Esophagus squamous epithelium (tissue), 4 donors: ENCODE data around the gene WDR46.

Experiments
- CTCF ChIP-seq, 6 experiments: fragments of 450-650 bp in 4 of 6; fragments of 200-600 bp in 2 of 6; sonication (generic) in 2 of 6; IDR thresholded peaks; one replicate each; pipeline ENCODE4 v1.5.1; 2016 to 2019; ENCODE audit warnings: antibody characterized with exemption in 6 of 6, mild to moderate bottlenecking in 4 of 6, moderate library complexity in 4 of 6
- POLR2A ChIP-seq, 4 donors: fragments of 450-650 bp; IDR thresholded peaks; one replicate each; pipeline ENCODE4 v1.6.1; 2017; ENCODE audit warnings: antibody characterized with exemption in 4 of 4, mild to moderate bottlenecking in 4 of 4, moderate library complexity in 3 of 4

GRCh38 chr6:33276864-33277662 lies 12.0 kb downstream of the WDR46 start, which contains the start of gene B3GALT4:
- peak in 5 of 6 experiments; percentile 37 to 70 (median 55) for TF ChIP-seq CTCF (IDR thresholded peaks at IDR 0.05)
- TF ChIP-seq POLR2A (IDR thresholded peaks at IDR 0.05), result peak in 3 of 4 donors; percentile 58 to 91 (median 68)
